ENCODE measurements around the gene GRIA1.

The GRIA1 gene

GRCh38 chr5:153782589-153783361 lies 292.3 kb downstream of the GRIA1 start:
- no peak for TF ChIP-seq CTCF (IDR thresholded peaks at IDR 0.05; ENCODE audit: extremely low read depth, insufficient read depth, missing control alignments)
- in situ Hi-C loops (cut with MboI; ENCODE audit: low pct_unique_long_range_greater_than_20kb, low sequenced_read_pairs, unreplicated experiment), result no loop called here
- DNase-seq (ENCODE audit: low spot score), result no peak

- DNase-seq (ENCODE audit: low spot score), result no peak
- TF ChIP-seq CTCF (IDR thresholded peaks at IDR 0.05; ENCODE audit: extremely low read depth, insufficient read depth, missing control alignments), result no peak
- in situ Hi-C loops (cut with MboI; ENCODE audit: low pct_unique_long_range_greater_than_20kb, low sequenced_read_pairs, unreplicated experiment), result no loop called here
Measured at GRCh38 chr5:153783362-153783658, 292.8 kb downstream of the GRIA1 start.

- no peak for DNase-seq (ENCODE audit: low spot score)
- in situ Hi-C loops (cut with MboI; ENCODE audit: low pct_unique_long_range_greater_than_20kb, low sequenced_read_pairs, unreplicated experiment), result no loop called here
- TF ChIP-seq CTCF (IDR thresholded peaks at IDR 0.05; ENCODE audit: extremely low read depth, insufficient read depth, missing control alignments), result no peak
Measured at GRCh38 chr5:153784277-153784676, 293.8 kb downstream of the GRIA1 start.

DNA sequence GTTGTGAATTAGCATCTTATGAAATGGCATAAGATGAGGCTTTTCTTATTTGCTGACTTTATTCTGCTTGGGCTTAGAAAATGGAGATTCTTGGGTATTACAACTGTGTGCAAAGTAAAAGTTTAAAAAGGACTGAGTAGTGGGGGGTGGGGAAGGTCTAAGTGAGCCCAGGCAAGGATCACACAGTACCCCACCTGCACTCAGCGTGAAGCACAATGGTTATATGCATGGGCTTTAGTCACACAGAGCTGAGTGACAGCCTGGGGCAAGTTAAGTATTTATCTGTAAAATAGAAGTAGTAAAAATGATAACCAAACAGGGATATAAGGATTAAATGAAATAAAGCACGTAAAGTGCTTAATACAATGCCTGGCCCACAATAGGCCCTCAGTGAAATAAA lies 300.9 kb downstream of the GRIA1 start:
- in situ Hi-C loops (cut with MboI; ENCODE audit: low pct_unique_long_range_greater_than_20kb, low sequenced_read_pairs, unreplicated experiment), result no loop called here
- no peak for TF ChIP-seq CTCF (IDR thresholded peaks at IDR 0.05; ENCODE audit: extremely low read depth, insufficient read depth, missing control alignments)
- no peak for DNase-seq (ENCODE audit: low spot score)

- no peak for DNase-seq (ENCODE audit: low spot score)
- TF ChIP-seq CTCF (IDR thresholded peaks at IDR 0.05; ENCODE audit: extremely low read depth, insufficient read depth, missing control alignments), result no peak
- in situ Hi-C loops (cut with MboI; ENCODE audit: low pct_unique_long_range_greater_than_20kb, low sequenced_read_pairs, unreplicated experiment), result no loop called here
Measured at GRCh38 chr5:153792305-153792704, 301.8 kb downstream of the GRIA1 start.

DNA sequence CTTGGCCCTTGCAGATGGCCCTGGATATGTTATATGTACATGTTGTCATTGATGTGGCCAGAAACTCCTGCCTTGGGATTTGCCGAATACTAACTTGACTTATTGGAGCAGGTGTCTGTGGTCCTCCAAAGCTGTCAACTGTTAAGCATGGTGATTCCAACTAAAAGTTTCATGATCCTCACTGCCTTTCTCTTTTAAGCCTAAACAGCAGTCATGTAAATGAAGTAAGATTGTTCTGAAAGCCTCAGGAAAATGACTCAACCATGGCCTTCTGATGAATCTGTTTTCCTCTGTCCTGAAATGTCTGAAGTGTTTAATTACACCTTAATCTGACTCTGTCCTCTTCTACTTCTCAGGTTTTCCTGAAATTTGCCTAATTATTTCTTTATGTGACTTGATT lies 303.2 kb downstream of the GRIA1 start:
- no peak for DNase-seq (ENCODE audit: low spot score)
- no peak for TF ChIP-seq CTCF (IDR thresholded peaks at IDR 0.05; ENCODE audit: extremely low read depth, insufficient read depth, missing control alignments)
- in situ Hi-C loops (cut with MboI; ENCODE audit: low pct_unique_long_range_greater_than_20kb, low sequenced_read_pairs, unreplicated experiment), result no loop called here
